Heart left ventricle (tissue), 16 donors: ENCODE measurements around the gene GLI2. TPM values are rescaled to one million over a fixed set of nuclear protein-coding genes. Genes with fewer than 3 reads are reported as not detected.
A peak's percentile ranks its signal among the peaks of the same experiment; 100 is the strongest.

ENCODE experiments used
- ATAC-seq, 4 donors: fragments of 200-7000 bp; cut with Tn5 transposase; one replicate each; pipeline ENCODE4 v1.9.1; 2020 to 2022; ENCODE audit warnings: moderate library complexity in 4 of 4, mild to moderate bottlenecking in 3 of 4, moderate number of reproducible peaks in 1 of 4
- DNase-seq, 5 donors: peaks; one replicate each; pipeline ENCODE4 v3.0.0-alpha.2; 2020
- H3K27ac ChIP-seq, 12 donors: fragments of 200-600 bp; sonication (generic) in 4 of 12; one replicate each; pipeline versions ENCODE4 v1.5.0 to v1.8.0; 2016 to 2022; ENCODE audit warnings: mild to moderate bottlenecking in 2 of 12
- H3K27me3 ChIP-seq, 9 donors: fragments of 200-600 bp; sonication (generic) in 2 of 9; one replicate each; pipeline versions ENCODE4 v1.5.1 to v1.8.0; 2016 to 2022; ENCODE audit warnings: mild to moderate bottlenecking in 3 of 9
- H3K36me3 ChIP-seq, 9 donors: fragments of 200-600 bp; sonication (generic) in 2 of 9; one replicate each; pipeline versions ENCODE4 v1.5.0 to v1.8.0; 2018 to 2022; ENCODE audit warnings: mild to moderate bottlenecking in 2 of 9
- H3K4me1 ChIP-seq, 12 donors: fragments of 200-600 bp; sonication (generic) in 4 of 12; one replicate each; pipeline versions ENCODE4 v1.5.0 to v1.8.0; 2016 to 2022; ENCODE audit warnings: mild to moderate bottlenecking in 3 of 12
- H3K4me3 ChIP-seq, 12 donors: fragments of 200-600 bp; sonication (generic) in 4 of 12; one replicate each; pipeline versions ENCODE4 v1.5.0 to v1.8.0; 2017 to 2022; ENCODE audit warnings: mild to moderate bottlenecking in 9 of 12, moderate library complexity in 4 of 12
- H3K9me3 ChIP-seq, 12 donors: fragments of 200-600 bp; sonication (generic) in 4 of 12; one replicate each; pipeline versions ENCODE4 v1.5.0 to v1.8.0; 2016 to 2022; ENCODE audit warnings: mild to moderate bottlenecking in 1 of 12
- CTCF ChIP-seq, 12 donors: fragments of 200-600 bp; sonication (generic) in 4 of 12; IDR thresholded peaks; one replicate each; pipeline versions ENCODE4 v1.5.0 to v1.8.0; 2018 to 2022; ENCODE audit warnings: antibody characterized with exemption in 12 of 12, mild to moderate bottlenecking in 5 of 12
- POLR2A ChIP-seq, 2 donors: fragments of 450-650 bp; IDR thresholded peaks; one replicate each; pipeline ENCODE4 v1.6.1; 2017; ENCODE audit warnings: antibody characterized with exemption in 2 of 2, mild to moderate bottlenecking in 2 of 2, moderate library complexity in 2 of 2
- WGBS, 4 donors: extraction: QIAGEN DNeasy Blood & Tissue Kit in 2 of 4; methylation state at CpG; one replicate each; pipeline versions ENCODE4 v1.1.5 to v1.1.7; 2013 to 2018; 5-methylcytosine and 5-hydroxymethylcytosine counted together
- intact Hi-C, 10 donors: fragments of 100-400 bp; cut with DNase I; formaldehyde crosslinking; loops; one replicate each; pipeline versions ENCODE4 v1.11.1 to v1.14.2; 2022
- polyA plus RNA-seq, 2 donors: library from polyadenylated mRNA; stranded (reverse); fragments of 200-250 nt; gene quantifications; one replicate each; pipeline ENCODE4 v1.2.3, GENCODE V29; 2013
- total RNA-seq, 9 donors: library from RNA; depleted of rRNA in 2 of 9; stranded (reverse); fragments of >200 nt in 2 of 9; fragmentation: NEBNext Ultra II Directional in 3 of 9; extraction: Animal tissue kit (Norgen Biotek cat#: 25700) in 3 of 9; gene quantifications; one replicate each; pipeline versions ENCODE4 v1.1.0 to v1.2.4, GENCODE V29; 2016 to 2023
- donor health status: ischemic (EF 13 %, LVEDD 7.1; RV severe dilation, severe dysfunction).
- donor health status: healthy with polysubstance abuse.
- donor health status: DM: no; HTN: yes; CAD: no.
- donor health status: DM: no; HTN: no; CAD: no.
- donor health status: ischemic (EF 25% LVEDD 6.9; RV normal size, moderate dysfunction).
- donor health status: ischemic (EF 25% LVEDD 5.7; RV mildly dilated, moderate dysfunction).
- donor health status: healthy.
- donor health status: DM: yes; HTN: yes; CAD: no.
- donor health status: ischemic (EF 35%, LVEDD 5.7; RV mildly dilated, moderate dysfunction).
- donor health status: nonischemic (EF 11% LVEDD 7.7; RV severe dilation, severe dysfunction).
- donor health status: DM: yes; HTN: yes; CAD: no.
- donor health status: PGD.
- donor health status: ischemic (EF 29% LVEDD 5.4; RV normal size, mild dysfunction).
- donor health status: nonischemic (EF 23%, LVEDD 6.1; RV moderate dilation, normal function).

Gene GLI2
- total and polyA plus RNA-seq, 11 donors = 0.30 to 4.1 (median 1.0) TPM

GRCh38 chr2:120754067-120754960 is 18.6 kb downstream of the GLI2 start:
- no peak overlapping the region for H3K4me3 ChIP-seq
- DNase-seq = no peak
- no peaks in the 10 kb centered on the region for H3K36me3 ChIP-seq
- peaks cover 0 to 4% (median 0%) of the 10 kb centered on the region in 9 donors for H3K27me3 ChIP-seq
- no peak overlapping the region for H3K27ac ChIP-seq
- 67 to 75% (median 72%) methylated on average over 14 of the region's 14 CpGs for WGBS, 4 donors
- H3K4me1 ChIP-seq = peaks cover 0 to 34% (median 2%) of the 10 kb centered on the region in 12 donors
- ATAC-seq = no peak
- H3K9me3 ChIP-seq = no peaks in the 10 kb centered on the region
- intact Hi-C loops = no loop called here
- no peak for TF ChIP-seq CTCF (IDR thresholded peaks at IDR 0.05)
- no peak for TF ChIP-seq POLR2A (IDR thresholded peaks at IDR 0.05)

GRCh38 chr2:120758181-120759144 is 22.8 kb downstream of the GLI2 start:
- ATAC-seq (peak; percentile 71 to 96 (median 92)), DNase-seq (peak; percentile 69 to 80 (median 78))
- peaks cover 0 to 4% (median 0%) of the 10 kb centered on the region in 9 donors for H3K27me3 ChIP-seq
- TF ChIP-seq CTCF (IDR thresholded peaks at IDR 0.05) = no peak
- TF ChIP-seq POLR2A (IDR thresholded peaks at IDR 0.05) = no peak
- no peaks in the 10 kb centered on the region for H3K9me3 ChIP-seq
- WGBS, 4 donors = 59 to 69% (median 67%) methylated on average over 12 to 16 of the region's 16 CpGs
- no peak overlapping the region for H3K4me3 ChIP-seq
- H3K36me3 ChIP-seq = no peaks in the 10 kb centered on the region
- intact Hi-C loops = no loop called here
- H3K27ac ChIP-seq = peak overlapping the region in 11 of 12 donors; percentile 33 to 84 (median 70)
- peaks cover 0 to 37% (median 4%) of the 10 kb centered on the region in 12 donors for H3K4me1 ChIP-seq

- no peak overlapping the region for H3K4me3 ChIP-seq
- H3K27me3 ChIP-seq = peaks cover 0 to 4% (median 0%) of the 10 kb centered on the region in 9 donors
- peak in 4 of 5 donors; percentile 12 to 43 (median 16) for DNase-seq
- H3K36me3 ChIP-seq = no peaks in the 10 kb centered on the region
- intact Hi-C loops = no loop called here
- no peak for ATAC-seq
- peak overlapping the region in 5 of 12 donors; percentile 33 to 84 (median 70) for H3K27ac ChIP-seq
- peaks cover 0 to 46% (median 8%) of the 10 kb centered on the region in 12 donors for H3K4me1 ChIP-seq
- WGBS, 4 donors = 84 to 92% (median 87%) methylated on average over 7 of the region's 7 CpGs
- H3K9me3 ChIP-seq = no peaks in the 10 kb centered on the region
- TF ChIP-seq CTCF (IDR thresholded peaks at IDR 0.05) (no peak), POLR2A (IDR thresholded peaks at IDR 0.05) (no peak)
Measured at GRCh38 chr2:120759543-120760331, 24.1 kb downstream of the GLI2 start.
